Activated CD4-positive, alpha-beta T cell treated with anti-CD3 and anti-CD28 coated beads for 48 hours (primary cell): ENCODE measurements around the gene TAOK2.
A peak's percentile ranks its signal among the peaks of the same experiment; 100 is the strongest.

ENCODE experiments used
- DNase-seq: peaks from one replicate; pipeline ENCODE4 v3.0.0-alpha.2; 2020

Gene TAOK2

DNA sequence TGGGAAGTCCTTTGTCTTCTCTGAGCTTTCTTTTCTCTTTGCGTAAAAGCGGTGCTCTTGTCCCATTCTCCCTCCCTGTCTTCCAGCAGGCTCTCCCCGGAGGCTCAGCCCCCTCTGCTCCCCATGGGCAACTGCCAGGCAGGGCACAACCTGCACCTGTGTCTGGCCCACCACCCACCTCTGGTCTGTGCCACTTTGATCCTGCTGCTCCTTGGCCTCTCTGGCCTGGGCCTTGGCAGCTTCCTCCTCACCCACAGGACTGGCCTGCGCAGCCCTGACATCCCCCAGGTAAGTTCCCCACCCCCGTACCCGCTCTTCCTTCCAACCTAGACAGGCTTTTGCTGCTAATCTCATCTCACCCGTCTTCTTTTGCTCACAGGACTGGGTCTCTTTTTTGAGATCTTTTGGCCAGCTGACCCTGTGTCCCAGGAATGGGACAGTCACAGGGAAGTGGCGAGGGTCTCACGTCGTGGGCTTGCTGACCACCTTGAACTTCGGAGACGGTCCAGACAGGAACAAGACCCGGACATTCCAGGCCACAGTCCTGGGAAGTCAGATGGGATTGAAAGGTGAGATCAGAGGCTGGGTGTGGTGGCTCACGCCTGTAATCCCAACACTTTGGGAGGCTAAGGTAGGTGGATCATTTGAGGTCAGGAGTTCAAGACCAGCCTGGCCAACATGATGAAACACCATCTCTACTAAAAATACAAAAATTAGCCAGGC is 10.5 kb upstream of the TAOK2 start:
- DNase-seq = no peak

DNA sequence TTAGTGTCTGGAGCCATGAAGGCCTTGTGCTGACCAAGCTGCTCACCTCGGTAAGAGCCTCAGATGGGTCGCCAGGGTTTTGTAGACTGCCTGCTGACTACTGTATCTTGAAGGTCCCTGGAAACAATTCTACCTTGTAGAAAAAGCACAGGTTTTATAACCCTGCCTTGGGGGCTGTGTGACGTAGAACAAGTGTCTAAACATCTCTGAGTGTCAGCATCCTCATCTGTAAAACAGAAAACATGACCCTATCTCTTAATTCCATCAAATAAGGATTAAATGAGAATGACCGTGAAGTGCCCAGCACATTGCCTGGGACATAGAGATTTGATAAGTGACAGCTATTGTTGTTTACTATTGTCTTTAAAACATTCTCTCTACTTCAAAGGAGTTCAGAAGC is 5.5 kb upstream of the TAOK2 start:
- DNase-seq = no peak

DNA sequence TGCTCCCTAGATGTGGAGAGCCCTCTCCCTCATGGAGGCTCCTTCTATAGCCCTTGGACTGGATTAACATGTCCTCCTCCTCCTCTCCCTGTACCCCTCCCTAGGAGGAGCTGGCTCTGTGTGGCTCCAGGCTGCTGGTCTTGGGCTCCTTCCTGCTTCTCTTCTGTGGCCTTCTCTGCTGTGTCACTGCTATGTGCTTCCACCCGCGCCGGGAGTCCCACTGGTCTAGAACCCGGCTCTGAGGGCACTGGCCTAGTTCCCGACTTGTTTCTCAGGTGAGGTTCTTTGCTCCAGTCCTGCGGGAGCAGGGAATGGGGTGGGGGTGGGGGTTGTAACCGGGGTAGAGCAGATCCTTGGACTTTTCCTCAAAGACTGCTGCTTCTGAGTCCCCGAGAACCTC is 2.4 kb upstream of the TAOK2 start:
- no peak for DNase-seq

DNA sequence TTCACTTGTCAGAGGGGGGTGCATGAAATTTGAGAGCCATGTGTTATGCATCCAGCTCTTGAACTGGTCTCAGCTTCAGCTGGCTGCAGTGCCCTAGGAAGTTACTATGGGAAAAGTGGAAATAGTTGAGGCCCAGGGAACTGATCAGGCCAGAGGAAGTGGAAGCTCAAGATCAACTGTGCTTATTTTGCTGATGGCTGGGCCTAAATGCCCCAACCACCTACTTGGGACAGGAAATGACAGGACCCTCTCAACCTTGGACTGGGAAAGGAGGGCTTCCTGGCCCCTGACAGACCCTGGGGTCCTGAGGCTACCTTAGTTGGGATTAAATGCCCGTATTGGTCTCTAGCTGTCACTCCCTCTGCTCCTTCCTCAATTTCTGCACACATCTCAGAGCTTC is 1.2 kb upstream of the TAOK2 start:
- no peak for DNase-seq

DNA sequence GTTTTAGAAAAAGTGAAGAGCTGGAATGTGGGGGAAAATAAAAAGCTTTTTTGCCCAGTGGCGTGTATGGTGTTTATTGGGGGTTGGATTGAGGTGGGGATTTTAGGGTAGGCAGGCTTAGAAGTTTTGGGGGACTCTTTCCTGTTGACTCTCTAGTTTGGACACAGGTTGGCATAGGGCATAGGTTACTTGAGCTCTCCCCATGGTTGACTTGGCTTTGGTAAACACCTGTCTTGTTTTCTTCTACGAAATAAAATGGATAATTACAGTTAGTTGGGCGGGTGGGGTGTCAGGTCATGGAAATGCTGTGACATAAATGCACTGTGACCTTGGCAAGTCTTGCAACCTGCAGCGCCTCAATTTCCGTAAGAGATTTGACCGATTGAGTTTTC is 680 bp upstream of the TAOK2 start:
- no peak for DNase-seq

DNA sequence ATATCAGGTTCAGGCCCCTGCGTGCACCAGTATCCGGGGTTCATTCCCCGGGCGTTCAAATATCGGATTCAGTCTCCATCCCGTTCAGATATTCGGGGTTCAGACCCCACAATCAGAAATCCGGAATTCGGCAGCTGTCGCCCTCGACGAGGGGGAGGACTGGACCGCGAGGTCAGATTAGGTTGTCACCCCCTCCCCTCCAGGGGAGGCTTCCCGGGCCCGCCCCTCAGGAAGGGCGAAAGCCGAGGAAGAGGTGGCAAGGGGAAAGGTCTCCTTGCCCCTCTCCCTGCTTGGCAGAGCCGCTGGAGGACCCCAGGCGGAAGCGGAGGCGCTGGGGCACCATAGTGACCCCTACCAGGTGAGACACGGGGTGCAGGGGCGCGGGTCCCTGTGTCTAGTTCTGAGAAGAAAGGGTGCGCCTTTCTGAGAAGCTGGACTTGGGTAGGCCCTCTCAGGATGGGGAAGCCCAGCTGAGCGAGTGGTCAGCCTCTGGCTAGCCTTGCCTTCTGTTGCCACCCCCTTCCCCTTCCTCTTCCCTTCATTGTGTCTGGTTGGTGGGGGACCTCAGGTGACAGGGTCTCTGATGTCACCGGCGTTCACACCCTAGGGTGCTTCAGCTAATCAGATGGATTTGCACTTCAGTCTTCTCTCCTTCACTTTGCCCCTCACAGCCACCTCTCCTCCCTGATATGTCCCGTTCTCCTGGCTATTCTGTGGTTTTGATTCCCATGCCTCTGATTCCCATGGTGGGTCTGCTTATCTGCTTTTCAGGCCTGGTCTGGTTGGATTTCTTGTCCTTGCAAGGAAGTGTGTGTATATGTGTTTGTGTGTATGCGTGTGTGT is 844 bp downstream of the TAOK2 start:
- peak; percentile 27 for DNase-seq

DNA sequence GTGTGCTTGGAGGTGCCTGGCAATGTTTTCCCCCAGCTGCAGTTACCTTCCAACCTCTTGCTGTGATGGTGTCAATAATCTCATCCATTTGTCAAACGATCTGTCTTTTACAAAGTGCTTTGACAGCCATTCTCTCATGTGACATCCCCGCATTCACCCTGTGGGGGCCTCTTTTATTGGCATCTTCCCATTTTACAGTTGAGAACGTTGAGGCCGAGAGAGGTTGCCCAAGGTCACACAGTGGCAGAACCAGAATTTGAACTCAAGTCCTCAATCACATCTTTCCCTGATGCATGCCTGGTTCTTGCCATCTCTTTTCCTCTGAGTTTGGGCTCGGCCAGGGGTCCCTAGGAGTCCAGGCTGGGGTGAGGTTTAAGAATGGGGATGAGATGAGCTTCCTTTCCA is 1.5 kb downstream of the TAOK2 start:
- no peak for DNase-seq

DNA sequence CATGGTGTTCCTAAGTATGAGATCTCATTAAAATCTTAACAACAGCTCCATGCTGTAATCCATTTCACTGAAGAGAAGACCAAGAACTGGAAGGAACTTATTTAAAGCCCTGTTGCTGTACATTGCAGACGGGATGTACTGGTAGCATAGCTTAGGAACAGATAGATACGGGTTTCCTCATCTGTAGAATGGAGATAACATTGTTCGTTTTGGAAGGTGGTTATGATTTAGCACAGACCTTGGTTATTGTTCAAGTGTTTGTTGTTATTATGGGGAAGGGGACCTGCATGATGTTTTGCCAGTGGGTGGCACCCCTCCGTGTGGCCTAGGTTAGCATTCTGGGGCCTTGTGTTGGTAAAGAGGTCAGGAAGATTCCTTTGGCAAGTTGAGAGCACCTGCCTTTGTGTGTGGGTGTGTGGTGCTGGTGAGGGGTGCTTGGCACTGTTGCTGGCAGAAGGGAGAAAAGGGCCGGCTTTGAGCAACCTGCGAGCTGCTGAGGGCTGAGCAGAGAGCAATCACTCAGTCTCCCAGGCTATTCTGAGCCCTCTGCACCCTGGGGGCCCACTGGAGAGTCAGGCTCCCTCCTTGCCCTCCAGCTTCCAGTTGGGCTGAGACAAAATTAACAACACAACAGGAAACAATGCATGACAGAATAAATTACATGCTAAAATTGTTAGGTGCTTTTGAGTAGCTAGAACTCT is 2.3 kb downstream of the TAOK2 start:
- DNase-seq = no peak

DNA sequence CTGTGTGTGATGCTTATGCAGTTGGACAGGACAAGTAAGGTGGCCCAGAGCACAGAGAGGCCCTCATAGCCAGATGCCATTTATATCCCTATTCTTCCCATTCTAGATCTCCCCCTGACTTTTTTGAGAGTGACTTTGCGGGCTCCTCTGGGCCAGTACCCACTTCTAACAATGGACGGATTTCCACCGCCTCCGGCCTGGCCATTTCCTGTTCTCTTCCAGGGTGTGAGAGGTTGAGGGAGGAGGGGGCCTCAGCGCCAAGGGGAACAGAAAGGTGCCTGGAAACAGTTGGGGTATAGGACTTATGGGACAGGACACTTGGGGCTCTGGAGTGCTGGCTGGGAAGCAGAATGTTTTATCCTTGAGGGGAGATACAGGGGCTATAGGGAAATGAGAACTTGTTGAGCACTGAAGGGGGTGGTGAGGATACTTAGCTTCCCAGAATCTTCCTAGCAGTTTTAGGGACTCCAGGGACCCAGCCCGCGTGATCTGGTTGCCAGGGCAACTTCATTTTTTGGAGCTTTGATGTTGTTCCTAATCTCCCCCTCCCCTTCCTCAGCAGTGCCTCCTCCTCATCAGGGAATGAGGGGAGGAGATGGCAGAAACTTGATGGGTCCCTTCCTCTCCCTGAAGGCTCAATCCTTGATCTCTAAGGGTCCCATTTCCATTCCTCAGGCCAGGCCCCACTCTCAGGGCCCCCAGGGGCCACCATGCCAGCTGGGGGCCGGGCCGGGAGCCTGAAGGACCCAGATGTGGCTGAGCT is 3.6 kb downstream of the TAOK2 start:
- no peak for DNase-seq

DNA sequence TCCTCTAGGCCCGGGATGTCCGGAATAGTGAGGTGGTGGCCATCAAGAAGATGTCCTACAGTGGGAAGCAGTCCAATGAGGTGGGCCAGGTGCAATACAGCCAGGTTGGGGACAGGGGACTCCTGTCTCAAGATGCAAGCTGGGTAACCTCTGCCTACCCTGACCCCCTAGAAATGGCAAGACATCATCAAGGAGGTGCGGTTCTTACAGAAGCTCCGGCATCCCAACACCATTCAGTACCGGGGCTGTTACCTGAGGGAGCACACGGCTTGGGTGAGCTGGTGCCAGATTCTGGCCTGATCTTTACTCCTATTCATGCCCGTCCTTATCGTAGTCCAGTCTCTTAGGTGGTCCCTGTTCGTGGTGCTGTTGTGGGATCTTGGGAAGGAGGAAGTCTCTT is 4.4 kb downstream of the TAOK2 start:
- no peak for DNase-seq

DNA sequence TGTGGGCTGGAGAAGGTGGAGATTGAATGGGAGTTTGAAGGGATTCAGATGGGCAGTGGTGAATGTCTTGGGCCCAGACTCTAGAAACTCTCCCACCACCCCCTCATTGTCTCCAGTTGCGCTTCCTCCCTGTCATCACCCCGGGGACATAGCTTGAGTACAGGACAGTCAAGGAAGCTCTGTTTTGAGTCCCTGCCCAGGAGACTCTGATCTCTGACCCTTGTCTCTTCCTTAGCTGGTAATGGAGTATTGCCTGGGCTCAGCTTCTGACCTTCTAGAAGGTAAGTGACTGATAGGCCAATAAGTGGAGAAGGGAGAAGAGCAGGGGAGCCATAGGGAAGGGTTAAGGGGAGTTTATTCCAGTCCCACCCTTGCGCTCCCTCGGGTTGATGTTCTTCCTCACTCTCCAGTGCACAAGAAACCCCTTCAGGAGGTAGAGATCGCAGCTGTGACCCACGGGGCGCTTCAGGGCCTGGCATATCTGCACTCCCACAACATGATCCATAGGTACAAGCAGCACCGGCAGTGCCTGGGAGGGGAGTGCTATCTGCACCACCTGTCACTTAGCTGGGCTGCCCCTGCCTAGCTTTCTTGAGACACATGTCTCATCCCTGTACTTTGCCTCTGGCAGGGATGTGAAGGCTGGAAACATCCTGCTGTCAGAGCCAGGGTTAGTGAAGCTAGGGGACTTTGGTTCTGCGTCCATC is 5.0 kb downstream of the TAOK2 start:
- no peak for DNase-seq

DNA sequence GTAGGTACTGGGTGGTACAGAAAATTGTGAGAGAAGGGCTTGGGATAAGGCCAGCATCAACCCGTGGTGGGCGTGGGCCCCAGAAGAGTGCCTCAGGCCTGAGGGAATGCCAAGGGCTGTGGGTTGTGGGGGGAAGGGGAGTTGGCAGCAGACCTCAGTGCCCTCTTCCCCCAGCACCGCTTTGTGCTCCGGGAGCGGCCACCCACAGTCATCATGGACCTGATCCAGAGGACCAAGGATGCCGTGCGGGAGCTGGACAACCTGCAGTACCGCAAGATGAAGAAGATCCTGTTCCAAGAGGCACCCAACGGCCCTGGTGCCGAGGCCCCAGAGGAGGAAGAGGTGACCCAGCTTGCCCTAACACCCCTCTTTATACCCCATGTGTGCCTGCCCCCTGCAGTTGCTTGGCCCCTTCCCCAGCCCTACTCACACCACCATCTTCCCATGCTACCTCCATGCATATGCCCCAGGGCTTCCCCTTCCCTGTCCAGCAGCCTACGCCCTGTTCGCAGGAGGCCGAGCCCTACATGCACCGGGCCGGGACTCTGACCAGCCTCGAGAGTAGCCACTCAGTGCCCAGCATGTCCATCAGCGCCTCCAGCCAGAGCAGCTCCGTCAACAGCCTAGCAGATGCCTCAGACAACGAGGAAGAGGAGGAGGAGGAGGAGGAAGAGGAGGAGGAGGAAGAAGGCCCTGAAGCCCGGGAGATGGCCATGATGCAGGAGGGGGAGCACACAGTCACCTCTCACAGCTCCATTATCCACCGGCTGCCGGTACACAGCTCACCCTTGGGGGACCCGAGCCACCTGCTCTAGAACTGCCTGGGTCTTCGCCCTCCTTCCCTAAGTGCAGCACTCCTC is 9.1 kb downstream of the TAOK2 start:
- DNase-seq = no peak

DNA sequence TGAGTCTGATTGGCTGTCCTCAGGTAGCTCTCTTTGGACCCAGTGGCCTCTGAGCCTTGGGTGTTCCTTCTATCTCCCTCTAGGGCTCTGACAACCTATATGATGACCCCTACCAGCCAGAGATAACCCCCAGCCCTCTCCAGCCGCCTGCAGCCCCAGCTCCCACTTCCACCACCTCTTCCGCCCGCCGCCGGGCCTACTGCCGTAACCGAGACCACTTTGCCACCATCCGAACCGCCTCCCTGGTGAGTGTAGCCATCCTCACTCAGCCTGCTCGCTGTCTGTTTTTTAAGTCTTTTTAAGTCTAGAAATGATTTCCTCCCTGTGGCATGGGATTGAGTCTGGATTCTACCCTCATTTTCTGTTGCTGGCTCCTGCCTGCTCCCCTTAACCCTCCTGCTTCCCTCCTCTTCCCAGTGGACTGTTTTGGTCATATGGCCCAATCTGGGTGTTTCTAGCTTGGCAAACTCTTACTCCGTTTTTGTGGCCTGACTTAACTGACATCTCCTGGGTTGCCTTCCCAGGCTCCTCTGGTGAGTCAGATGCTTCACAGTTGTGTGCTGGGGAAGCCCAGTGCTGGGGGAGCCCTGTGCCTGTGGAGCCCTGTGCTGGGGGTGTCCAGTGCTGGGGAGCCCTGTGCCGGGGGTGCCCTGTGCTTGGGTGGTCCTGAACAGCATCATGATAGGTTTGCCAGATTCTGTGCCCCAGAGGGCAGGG is 9.9 kb downstream of the TAOK2 start:
- DNase-seq = no peak

DNA sequence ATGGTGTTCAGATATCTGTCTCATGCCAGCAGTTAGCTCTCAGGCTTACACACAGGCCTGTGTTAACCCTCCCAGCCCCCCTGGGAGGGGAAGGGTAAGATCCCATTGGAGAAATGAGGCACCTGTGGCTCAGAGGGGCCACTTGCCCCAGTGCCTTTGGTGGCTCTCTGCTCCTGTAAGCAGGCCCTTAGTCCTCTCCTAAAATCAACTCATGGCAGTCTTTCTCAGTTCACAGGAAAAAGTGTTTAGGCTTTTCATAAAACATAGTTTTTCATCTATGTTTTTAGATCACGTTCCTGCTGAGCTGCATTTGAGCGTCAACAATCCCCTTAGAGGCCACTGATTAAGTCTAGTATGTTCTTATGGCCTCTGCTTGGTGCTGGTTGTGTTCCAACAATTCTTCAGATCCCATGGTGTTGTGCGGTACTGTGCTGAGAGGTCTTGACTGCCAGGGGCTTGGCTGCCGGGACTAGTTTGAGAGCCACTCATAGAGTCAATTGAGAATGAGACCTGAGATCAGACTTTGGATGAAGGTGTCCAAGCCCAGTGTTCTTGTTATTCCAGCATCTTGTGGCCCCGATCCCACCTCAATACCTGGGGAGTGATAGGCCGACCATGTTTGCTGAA is 10.6 kb downstream of the TAOK2 start:
- DNase-seq = no peak

DNA sequence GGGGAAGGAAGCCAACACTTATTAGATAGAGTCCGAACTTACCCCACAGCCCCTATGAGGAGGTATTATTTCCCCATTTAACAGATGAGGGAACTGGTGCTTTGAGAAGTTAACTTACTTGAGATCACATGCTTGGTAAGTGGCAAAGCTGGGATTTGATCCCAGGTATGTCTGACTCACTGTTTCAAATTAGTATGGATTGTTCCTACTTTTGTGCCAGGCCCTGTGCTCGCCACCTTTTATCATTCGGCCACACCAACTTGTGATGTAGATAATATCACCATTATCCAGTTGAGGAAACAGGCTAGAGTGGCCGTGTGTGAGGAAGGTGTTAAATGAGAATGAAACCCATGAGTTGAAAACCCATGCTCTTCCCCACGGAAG is 11.1 kb downstream of the TAOK2 start:
- DNase-seq = no peak

DNA sequence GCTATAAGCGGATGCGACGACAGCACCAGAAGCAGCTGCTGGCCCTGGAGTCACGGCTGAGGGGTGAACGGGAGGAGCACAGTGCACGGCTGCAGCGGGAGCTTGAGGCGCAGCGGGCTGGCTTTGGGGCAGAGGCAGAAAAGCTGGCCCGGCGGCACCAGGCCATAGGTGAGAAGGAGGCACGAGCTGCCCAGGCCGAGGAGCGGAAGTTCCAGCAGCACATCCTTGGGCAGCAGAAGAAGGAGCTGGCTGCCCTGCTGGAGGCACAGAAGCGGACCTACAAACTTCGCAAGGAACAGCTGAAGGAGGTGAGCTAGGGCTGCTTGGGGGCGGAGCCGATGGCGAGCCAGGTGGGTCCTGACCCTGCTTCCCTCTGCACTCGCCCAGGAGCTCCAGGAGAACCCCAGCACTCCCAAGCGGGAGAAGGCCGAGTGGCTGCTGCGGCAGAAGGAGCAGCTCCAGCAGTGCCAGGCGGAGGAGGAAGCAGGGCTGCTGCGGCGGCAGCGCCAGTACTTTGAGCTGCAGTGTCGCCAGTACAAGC is 11.7 kb downstream of the TAOK2 start:
- DNase-seq = no peak

DNA sequence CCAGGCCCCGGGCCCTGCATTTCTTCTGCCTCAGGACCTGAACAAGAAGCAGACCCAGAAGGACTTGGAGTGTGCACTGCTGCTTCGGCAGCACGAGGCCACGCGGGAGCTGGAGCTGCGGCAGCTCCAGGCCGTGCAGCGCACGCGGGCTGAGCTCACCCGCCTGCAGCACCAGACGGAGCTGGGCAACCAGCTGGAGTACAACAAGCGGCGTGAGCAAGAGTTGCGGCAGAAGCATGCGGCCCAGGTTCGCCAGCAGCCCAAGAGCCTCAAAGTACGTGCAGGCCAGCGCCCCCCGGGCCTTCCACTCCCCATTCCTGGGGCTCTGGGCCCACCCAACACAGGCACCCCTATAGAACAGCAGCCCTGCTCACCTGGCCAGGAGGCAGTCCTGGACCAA is 12.6 kb downstream of the TAOK2 start:
- DNase-seq = no peak

DNA sequence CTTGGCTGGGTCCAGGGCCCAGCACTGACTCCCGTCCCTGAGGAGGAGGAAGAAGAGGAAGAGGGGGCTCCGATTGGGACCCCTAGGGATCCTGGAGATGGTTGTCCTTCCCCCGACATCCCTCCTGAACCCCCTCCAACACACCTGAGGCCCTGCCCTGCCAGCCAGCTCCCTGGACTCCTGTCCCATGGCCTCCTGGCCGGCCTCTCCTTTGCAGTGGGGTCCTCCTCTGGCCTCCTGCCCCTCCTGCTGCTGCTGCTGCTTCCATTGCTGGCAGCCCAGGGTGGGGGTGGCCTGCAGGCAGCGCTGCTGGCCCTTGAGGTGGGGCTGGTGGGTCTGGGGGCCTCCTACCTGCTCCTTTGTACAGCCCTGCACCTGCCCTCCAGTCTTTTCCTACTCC is 13.3 kb downstream of the TAOK2 start:
- no peak for DNase-seq

DNA sequence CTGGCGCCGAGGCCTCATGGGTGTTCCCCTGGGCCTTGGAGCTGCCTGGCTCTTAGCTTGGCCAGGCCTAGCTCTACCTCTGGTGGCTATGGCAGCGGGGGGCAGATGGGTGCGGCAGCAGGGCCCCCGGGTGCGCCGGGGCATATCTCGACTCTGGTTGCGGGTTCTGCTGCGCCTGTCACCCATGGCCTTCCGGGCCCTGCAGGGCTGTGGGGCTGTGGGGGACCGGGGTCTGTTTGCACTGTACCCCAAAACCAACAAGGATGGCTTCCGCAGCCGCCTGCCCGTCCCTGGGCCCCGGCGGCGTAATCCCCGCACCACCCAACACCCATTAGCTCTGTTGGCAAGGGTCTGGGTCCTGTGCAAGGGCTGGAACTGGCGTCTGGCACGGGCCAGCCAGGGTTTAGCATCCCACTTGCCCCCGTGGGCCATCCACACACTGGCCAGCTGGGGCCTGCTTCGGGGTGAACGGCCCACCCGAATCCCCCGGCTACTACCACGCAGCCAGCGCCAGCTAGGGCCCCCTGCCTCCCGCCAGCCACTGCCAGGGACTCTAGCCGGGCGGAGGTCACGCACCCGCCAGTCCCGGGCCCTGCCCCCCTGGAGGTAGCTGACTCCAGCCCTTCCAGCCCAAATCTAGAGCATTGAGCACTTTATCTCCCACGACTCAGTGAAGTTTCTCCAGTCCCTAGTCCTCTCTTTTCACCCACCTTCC is 13.9 kb downstream of the TAOK2 start:
- DNase-seq = no peak
